OCI-M2 (cell line): ENCODE measurements around the gene ARHGAP24.
"Not testable (repeated sequence)": the region's sequence is repeated elsewhere in the genome, so short reads cannot be mapped to it uniquely, and the experiment has no call there.

ENCODE experiments used
- DNase-seq: peaks from one replicate; lab custom pipeline; 2025; ENCODE audit not compliant: unreplicated experiment; lab: John Stamatoyannopoulos, UW

The ARHGAP24 gene

GRCh38 chr4:85837439-85837733 is 362.4 kb downstream of the ARHGAP24 start:
- no peak for DNase-seq

DNA sequence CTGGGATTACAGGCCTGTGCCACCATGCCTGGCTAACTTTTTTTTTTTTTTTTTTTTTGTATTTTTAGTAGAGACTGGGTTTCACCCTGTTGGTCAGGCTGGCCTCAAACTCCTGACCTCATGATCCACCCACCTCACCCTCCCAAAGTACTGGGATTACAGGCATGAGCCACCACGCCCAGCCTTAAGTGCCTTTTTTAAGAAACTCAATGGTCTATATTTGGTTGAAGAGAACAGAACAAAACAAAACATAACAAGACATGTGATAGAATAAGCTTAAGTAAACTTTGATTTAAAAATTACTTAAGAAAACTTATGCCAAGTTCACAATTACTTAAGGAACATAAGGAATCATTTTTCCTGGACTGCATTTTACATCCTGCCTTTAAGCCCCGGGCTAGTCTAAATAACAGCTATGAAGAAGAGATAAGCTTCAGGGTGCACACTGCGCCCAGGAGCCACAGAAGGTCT is 365.1 kb downstream of the ARHGAP24 start:
- not testable (repeated sequence) for DNase-seq

DNA sequence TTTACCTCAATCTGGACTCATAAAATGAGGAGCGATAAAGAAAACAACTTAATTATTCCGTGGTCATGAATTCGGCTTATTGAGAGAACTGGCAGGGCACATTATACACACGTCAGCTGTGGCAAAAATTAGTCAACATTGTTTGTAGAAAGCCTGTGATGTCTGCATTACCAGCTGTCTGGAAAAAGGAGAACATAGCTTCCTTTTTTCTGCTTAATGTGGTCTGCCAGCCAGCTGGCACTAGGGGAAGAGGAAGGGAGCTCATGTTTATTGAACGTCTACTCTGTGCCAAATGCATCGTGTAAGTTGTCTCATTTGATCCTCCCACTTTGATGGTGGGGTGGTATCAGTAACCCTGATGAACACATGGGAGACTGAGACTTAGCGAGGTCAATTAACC is 367.6 kb downstream of the ARHGAP24 start:
- DNase-seq, result no peak

DNA sequence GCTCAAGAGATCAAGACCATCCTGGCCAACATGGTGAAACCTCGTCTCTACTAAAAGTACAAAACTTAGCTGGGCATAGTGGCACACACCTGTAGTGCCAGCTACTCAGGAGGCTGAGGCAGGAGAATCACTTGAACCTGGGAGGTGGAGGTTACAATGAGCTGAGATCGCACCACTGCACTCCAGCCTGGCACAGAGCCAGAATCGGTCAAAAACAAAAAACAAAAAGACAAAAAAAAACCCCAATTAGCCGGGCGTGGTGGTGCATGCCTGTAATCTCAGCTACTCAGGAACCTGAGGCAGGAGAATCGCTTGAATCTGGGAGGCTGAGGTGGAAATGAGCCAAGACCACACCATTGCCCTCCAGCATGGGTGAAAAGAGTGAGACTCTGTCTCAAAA is 378.8 kb downstream of the ARHGAP24 start:
- DNase-seq, result not testable (repeated sequence)

DNA sequence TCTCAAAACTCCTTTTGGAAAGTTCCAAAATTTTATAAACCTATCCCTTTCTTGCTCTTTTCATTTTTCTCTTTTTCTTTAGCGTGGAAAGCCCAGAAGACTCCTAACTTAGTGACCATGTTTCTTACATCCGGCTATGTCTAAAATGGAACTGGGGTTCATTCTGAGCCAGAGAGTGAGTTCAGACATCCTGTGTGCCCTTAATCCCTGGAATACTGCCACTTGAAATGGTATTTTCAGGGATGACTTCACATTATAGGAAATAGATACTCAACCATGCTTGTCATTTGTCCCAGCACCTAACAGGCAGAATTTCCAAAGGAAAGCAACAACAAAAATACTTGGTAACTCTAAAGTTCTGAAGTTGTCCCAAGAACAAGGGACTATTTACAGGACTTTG is 379.6 kb downstream of the ARHGAP24 start:
- no peak for DNase-seq

- no peak for DNase-seq
These were observed 385.3 kb downstream of the ARHGAP24 start for GRCh38 chr4:85860066-85860740.

GRCh38 chr4:85861064-85861765 is 386.3 kb downstream of the ARHGAP24 start:
- no peak for DNase-seq

- no peak for DNase-seq
These were observed 387.9 kb downstream of the ARHGAP24 start for GRCh38 chr4:85862896-85863295.

DNA sequence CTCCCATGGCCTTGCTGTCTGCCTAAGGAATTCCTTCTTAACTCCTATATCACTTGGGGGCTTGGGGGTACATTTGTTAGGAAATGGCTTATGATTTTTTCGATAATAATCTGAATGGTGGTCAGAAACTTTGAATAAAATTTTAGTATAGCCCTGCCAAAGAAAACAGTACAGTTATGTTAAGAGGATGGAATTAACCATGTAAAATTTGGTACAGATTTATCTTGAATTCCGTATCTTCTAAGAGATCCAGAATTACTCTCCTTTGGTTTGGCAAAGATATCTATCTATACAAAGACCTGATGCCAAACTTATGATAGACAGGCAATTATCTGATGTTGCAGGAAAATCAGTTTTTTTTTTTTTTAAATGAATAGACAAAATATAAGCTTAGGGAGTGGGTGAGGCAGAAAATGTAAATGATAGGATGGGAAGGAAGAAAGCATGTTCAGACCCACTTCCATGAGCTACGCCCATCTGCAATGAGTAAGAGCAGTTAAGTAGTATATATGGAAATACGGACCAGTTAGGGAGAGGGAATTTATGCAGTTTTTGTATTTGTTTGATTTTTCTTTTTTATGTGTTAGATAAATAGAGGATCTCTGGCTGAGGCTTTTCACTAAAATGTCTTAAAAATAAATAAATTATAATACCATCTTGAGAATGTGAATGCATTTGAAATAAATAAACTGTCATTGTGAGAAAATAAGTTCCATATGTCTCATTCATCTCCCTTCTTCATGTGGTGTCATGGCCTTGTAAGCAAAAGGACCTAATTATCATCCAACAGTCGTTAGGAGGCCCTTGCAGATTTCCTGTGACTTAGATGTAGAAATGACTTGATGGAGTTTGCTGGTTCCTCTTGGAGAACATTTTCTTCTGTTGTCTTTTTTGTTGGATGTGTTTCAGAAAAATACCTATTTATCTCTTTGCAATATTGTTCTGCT is 389.6 kb downstream of the ARHGAP24 start:
- DNase-seq, result no peak

- no peak for DNase-seq
These were observed 390.3 kb downstream of the ARHGAP24 start for GRCh38 chr4:85865256-85865655.

DNA sequence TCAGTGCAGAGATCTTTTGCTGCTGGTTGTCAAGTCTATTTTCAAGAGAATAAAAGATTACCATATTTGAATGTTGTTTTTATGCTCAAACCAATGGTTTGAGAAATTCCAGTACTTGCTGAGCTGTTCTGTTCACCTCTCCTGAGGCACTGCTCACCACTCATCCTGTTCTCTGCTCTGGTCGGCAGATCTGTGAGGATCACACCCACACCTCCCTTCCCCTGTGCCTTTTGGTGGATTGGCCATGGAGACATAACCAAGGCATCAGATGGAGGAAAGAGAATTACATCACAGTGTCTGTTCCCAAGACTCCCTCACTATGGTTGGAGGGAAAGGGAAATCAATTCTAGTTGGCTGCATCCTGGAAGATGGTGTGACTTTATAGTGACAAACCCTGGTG is 391.6 kb downstream of the ARHGAP24 start:
- DNase-seq, result no peak

DNA sequence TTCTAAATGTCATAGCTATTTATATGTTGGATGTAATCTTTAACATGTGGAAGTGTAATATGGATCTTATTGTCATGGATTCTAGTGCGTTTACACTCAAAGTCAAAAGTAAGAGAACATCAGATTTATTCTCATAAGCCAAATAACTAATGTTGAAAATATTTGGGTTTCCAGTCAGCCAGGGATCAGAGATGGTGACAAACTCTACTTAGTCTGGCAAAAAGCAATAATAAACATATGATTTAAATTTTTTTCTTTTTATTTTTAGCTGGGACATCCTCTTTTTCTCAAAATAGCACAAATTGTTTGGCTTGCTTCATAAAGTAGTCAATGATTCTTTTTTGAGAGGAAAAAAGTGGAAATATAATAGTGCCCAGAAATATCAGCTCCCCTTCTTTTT is 392.3 kb downstream of the ARHGAP24 start:
- no peak for DNase-seq

DNA sequence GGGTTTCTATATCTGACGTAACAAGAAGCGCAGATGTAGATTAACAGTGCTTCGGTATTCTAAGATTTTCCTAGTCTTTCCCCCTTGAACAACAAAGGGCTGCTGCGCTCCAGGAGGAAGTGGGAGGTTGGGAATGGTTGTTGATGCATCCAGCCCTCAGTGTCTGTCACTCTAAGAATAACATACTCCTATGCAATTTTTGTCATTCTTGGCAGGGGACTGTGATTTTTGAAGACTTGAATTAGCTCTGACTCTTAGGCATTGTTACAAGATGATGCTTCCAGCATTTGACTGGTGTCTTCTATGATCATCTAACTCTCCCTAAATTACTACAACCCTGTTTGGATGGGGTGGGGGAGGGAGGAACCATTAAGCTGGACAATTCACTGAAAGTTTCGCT is 394.2 kb downstream of the ARHGAP24 start:
- no peak for DNase-seq

- DNase-seq, result no peak
These were observed 395.5 kb downstream of the ARHGAP24 start for GRCh38 chr4:85870298-85871083.

- no peak for DNase-seq
These were observed 398.6 kb downstream of the ARHGAP24 start for GRCh38 chr4:85873566-85873965.

DNA sequence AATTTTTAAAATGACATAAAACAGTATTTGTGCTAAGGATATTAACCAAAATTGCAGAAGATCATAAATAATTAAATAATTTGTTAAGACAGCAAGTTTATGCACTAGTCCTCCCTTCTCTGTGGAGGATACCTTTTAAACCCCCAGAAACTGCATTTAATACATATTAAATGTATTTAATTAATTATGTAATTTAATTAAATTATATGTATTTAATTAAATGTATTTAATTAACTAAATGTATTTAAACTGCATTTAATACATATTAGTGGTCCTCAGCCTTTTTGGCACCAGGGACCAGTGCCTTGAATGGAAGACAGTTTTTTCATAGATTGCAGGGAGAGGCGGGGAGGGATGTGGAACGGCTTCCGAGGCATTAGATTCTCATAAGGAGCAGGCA is 404.6 kb downstream of the ARHGAP24 start:
- DNase-seq, result no peak

- DNase-seq, result no peak
These were observed 408.2 kb downstream of the ARHGAP24 start for GRCh38 chr4:85883180-85883579.

DNA sequence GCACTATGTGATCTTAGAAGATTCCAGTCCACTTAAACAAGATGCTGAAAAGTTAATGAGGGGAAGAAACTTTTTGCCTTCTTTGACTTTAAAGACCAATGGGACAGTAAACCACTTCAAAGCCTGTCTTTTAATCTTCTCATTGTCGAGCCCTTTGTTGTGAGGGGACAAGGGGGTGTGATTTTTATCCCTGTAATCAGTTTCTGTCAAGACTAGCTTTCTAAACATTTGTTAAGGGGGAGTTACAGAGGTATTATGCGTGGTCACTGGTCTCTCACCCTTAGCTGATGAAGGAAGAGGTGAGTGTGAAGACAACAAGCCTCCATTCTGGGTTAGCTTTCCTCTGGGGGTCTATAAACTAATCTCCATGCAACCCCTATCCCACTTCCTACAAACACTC is 409.3 kb downstream of the ARHGAP24 start:
- DNase-seq, result no peak

GRCh38 chr4:85886665-85887064 is 411.7 kb downstream of the ARHGAP24 start:
- DNase-seq, result no peak

DNA sequence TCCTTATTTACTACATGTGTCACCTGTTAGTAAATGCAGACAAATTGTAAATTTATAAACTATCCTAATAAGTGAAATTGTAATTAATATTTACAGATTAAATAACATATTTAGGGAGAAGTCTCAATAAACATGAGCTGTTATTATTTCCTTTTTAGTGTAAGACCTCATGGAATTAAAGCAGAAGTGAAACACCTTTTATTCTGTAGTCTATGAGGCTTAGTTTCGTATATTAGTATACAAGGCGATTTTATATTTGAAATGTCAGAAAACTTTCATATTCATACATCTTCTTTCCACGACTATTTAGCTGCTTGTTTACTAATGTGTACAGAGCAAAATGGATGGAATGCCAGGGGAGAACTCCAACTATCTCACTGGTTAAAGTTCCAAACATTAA is 414.4 kb downstream of the ARHGAP24 start:
- no peak for DNase-seq

- DNase-seq, result no peak
These were observed 420.8 kb downstream of the ARHGAP24 start for GRCh38 chr4:85895755-85896154.
